GM19324 (cell line): ENCODE measurements around the gene COL9A1.

Source experiments
- ATAC-seq: cut with Tn5 transposase; IDR thresholded peaks from one replicate; pipeline ENCODE4 v1.9.1; 2021; ENCODE audit warnings: mild to moderate bottlenecking, moderate library complexity; ENCODE audit not compliant: unreplicated experiment, low FRiP score

Gene COL9A1

DNA sequence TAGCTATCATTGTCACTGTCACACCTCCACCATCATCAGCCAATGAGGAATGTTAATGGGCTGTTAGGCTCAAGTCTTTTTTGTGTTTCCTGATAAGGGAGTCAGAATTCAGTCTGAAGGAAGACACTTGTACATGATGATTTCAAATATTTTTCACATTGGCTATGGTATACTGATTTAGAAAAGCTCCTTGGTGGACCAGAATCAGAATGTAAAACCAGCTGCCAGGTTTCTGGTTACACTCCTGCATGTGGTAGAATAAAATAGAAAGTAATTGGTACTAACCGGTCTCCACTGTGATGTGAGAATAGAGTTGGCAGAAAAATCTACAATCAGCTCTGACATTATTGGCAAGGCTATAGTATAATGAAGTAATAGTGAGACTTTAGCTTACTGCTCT lies 10.7 kb downstream of the COL9A1 start:
- no peak for ATAC-seq

DNA sequence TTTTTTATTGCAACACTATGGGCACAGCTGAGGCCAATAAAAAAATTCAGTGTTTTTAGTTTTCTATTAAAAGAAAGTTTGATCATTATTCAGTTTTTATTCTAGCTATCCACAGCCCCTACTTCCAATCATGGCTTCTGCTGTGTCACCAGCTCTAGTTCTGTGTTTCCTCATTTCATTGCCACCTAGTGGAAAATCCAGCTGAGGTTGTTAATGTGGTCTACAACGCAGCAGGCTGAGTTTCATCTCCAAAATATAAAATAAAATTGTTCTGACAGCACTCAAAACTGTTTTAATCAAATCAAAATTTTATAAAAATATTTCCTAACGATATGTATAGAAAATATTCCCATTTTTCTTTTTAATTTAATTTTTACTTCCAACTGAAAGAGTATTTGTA lies 13.6 kb downstream of the COL9A1 start:
- no peak for ATAC-seq

DNA sequence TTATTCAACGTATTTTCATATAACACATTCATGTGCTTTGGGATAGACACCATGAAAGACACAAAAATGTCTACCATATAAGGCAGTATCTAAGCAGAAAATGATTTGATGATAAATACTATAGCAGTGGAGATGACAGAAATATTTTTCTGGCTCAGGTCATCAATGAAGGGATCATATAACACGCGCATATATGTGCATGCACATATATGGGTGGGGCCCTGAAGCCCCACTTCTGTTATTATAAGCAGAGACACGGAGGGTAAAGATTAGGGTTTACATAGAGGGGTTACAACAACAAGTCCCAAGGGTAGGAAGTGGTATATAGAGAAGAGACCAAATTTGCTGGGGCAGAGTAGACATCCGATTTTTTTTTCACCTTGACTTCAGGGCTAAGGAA lies 16.0 kb downstream of the COL9A1 start:
- ATAC-seq, result no peak

DNA sequence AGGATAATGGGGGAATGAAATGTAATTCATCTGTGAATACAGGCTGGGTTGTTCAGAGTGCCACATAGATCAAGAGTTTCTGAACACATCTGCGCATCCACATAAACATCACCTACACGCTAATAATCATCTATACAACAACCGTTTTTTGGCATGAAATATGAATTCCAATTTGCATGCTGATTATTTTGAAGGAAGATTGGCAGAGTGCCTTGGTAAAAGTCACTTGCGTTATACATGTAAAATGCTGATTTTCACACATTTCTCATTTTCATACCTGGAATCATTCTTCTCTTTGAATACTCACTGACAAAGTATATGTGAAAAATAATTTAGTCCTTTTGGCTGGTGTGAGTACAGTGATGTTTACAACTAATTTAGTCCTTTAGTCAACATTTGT lies 17.7 kb downstream of the COL9A1 start:
- no peak for ATAC-seq

DNA sequence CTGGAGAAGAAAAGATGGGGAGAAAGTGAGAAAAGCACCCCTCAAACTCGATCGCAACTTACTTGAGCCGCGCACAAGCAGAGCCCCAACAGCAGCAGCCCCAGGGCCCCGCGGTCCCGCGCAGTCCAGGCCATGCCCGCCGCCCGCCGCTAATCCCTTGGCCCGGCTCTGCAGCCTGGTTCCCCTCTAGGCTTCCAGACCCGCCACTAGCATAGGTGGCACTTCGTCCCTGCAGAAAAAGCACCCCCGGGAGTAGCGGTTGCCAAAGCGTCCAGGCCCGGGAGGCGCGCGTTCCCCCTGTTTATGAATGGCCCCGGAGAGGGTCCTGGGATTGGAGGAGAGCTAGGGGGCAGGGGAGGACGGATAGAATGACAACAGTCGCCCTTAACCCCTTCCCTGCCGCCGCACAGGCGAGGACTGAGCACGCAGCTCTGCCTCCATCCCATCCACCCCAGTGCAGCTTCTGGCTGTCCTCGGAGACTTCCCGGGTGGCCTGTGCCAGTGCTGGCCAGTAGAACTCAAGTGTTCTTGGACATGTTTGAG lies 19.9 kb downstream of the COL9A1 start:
- no peak for ATAC-seq

DNA sequence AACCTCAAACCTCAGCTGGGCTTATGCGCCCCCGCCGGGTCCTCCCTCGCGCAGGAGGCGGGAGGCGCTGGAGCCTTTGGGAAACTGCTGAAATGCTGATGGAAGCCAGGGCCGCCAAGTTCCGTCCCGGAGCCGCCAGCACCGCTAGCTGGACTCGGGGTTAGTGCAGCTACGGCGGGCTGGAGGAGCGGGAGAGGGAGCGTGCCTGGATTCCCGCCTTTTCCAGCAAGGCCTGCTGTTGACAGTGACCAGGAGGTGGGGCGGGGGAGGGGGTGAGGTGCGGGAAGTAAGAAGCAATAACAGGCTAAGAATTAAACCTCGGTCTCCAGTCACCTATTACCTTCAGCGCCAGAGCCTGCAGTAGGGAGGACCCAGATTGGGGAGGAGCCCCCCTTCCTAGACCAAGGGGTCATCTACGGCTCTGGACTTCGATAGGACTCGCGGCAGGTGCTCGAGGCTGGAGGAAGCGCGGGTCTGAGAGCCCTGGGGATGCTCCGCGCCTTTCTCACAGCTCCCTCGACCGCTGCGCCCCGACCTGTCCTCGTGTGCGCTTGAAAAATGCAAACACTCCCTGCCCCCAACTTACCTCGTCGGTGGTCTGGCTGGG lies 20.5 kb downstream of the COL9A1 start:
- no peak for ATAC-seq

DNA sequence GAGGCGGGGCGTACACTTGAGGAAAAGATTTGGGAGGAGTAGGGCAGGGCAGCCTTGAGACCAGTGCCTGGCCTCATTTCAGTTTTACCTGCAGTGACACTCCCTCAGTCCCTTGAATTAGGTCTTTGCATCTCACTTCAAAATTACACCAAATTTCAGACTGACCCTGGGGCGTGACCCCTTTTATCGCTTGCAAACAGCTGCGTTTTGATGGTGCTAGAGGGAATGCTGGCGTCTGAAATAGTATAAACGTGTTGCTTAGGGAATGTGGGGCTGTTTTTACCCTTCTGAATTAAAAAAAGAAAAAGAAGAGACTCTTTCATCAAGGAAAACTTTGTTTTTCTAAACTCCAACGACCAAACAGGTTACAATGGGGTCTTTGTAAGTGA lies 21.0 kb downstream of the COL9A1 start:
- ATAC-seq, result no peak

DNA sequence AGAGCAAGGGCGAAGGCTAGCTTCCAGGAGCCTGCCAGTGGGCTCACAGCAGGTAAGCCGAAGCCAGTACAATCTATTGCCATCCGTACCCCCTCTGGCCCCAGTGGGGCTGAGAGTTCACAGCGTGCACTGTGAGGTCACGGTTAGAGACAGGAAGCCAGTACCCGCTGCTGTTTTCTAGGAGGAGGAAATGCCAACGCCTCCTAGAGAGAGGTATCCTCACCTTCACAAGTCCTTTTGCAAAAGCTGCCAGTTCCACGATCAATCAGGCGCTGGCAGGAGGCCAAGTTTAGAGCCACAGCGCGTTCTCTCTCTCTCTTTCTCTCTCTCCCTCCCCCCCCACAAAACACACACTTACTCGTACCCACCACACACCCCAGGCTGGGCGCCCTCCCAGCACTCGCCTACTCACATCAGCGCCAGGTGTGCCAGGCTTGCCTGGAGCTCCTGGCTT lies 22.5 kb downstream of the COL9A1 start:
- ATAC-seq, result no peak

DNA sequence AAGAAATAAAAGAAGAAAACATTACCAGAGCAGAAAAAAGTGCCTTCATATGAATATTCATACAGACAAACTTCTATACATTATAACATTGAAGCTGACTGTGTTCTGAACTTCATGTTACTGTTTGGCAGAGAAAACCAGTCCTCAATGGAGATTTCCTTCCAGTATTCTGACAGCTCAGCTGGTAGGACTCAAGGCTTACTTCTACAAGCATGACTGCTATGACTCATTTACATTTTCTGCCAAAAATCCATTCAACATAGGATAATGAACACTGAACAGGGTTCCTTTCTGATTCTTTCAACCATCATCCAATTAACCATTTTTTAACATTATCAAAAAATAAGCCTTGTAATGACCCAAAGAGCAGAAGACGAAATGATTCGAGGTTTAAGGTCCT lies 25.4 kb downstream of the COL9A1 start:
- ATAC-seq, result no peak

DNA sequence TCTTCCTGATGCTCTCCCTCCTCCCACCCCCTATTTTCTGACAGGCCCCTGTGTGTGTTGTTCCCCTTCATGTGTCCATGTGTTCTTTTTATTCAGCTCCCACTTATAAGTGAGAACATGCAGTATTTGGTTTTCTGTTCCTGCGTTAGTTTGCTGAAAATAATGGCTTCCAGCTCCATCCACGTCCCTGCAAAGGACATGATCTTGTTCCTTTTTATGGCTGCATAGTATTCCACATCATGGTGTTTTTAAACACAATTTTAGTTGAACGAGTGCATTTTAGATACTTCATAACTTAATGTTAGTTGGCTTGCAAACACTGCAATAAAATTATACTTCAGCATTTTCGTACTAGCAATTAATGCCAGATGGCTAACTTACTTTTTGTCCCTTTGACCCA lies 28.5 kb downstream of the COL9A1 start:
- ATAC-seq, result no peak

DNA sequence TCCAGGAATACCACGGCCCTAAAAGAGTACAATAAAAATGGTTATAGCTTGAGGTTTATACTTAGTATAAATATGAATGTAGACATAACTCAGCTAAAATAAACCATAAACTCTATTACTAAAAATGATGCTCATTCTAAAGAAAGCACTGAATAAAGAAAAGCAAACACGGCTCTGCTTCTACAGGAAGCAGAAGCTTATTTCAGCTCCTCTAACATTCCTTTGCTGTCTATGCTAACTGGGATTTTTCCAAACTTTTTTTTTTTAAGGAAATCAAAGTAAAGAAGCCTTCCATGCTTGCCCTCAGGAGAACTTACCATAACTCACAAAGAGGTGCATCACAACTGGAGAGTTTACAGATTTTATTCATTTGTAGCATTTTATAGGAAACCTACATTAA lies 30.8 kb downstream of the COL9A1 start:
- no peak for ATAC-seq

DNA sequence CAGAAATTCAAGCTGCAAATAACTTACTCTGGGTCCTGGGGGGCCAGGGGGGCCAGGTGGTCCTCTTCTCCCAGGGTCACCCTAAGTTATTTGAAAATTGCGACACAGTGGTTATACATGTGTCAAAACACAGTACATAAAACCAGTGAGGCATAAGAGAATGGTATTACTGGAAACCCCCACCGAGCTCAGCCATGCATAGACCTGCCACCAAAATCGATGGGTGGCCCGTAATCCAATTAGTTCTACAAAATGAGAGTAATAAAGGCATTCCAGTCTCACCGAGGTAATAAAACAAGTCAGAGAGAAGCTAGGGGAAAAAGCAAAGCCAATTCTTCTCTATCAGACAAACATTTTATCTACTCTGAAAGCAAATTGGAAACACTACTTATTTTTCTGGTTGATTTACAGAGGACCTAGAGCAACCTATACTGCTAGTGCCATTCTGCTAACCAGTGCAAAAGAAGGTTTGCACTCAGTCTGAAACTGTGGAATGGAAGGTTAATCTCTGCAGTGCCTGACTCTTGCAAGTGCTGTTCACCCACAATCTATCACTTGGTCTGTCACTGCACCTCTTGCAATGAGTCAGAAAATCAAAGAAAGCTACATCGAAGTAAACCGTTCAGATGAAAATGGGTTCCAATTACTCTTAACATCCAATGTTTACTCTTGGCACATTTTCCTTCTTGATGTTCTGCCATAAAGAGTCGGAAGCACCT lies 32.4 kb downstream of the COL9A1 start:
- ATAC-seq, result no peak

DNA sequence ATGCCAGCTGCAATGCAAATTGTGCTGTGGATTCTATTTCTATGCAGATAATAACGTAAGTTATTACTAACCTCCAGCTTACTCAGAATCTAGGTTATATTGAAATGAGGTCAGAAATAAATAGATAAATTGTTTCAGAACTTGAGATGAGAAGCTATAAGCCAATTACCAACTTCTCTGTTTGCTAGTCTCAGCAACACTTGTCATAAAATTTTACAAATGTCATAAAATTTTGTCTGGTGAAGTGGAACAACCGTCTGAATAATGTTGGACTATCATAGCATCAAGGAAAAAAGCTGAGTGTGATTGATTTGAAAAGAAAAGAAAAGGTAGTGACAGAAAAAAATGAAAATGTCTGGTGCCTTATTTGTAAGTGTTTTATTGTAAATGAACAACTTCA lies 36.7 kb downstream of the COL9A1 start:
- no peak for ATAC-seq

DNA sequence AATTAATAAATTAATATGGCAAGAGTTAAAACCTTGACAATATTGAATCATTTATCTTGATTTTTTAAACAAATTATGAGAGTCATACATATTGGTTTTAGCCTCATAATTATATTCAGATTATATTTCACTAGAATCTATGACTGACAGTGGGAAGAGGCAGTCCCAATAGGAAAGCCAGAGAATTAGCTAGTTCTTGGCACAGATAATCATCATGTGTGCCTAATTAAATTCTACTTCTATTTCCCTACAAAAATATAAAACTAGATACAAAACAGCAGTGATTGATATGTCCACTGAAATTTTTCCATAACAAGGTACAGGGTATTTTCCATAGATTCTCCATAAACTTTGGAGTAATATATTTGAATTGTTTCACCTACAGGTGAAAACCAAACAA lies 38.6 kb downstream of the COL9A1 start:
- ATAC-seq, result no peak

DNA sequence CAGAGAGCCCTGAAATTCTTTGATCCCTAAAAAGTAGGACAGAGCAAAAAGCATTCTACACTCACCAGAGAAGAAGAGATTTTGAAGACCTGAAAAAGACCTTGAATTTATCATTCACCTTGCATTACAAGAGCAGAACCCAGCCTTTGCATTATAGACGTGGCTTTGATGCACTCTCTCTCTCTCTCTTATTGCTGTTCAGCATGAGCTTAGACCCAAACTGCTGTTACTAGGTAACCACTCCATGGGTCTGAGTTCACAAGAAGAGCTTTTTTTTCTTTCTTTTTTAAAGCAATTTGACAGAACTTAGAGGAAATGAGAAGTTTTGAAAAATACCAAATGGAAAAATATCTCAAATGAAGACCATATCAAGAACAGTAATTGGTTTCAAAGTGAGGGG lies 44.4 kb downstream of the COL9A1 start:
- ATAC-seq, result no peak

DNA sequence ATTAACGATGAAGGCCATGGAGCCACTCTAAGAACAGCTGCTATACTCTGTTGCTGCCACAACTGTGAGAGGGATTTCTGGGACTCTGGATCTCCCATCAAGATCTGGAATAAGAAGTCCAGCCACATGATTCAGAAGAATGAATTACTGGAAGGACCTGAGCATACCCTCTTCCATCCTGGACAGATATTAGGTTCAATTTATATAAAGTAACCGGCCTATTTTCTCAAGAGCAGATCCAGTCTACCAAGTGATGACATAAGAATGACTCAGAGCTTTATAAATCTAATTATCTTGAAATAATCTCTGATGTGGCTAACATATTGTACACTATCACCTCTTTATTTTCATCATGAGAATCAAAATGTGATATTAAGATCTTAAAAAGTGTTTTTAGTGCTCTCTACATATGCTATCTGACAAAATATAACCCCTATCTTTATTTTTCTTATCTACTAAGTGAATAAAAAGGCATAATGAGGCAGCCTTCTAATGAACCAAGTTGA lies 45.1 kb downstream of the COL9A1 start:
- no peak for ATAC-seq

DNA sequence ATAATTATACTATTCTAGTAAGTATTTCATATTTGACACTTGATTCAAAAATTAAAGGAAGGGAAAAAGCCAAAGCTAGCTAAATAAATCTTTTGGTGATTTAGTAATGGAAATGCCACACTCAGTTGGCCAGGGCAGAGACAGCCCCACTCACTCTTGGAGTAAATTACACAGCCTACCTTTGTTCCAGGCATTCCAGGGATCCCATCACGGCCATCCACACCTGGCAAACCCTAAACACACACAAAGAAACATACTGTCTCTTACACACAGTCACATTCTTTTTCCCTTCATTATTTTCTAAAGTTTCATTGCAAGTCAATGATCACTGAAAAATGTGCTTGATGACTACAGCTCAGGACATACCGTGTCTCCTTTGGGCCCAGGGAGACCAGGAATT lies 48.1 kb downstream of the COL9A1 start:
- no peak for ATAC-seq

DNA sequence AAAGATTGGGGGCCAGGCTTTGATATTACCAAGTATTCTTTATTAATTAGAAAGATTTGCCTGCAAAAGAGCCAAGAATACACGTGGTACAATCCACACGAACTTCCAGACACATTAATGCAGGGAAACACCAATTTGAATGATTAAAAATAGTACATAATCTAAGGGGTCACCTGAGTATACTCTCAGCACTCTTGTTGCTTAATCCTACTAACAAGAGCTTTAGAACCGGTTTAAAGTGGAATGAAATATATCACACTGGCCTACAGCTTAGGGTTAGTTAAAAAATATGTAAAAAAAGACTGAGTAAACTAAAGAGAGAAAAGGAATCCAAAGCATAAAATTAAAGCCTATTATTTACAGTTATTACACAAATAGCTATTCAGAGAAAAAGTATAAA lies 49.0 kb downstream of the COL9A1 start:
- no peak for ATAC-seq

DNA sequence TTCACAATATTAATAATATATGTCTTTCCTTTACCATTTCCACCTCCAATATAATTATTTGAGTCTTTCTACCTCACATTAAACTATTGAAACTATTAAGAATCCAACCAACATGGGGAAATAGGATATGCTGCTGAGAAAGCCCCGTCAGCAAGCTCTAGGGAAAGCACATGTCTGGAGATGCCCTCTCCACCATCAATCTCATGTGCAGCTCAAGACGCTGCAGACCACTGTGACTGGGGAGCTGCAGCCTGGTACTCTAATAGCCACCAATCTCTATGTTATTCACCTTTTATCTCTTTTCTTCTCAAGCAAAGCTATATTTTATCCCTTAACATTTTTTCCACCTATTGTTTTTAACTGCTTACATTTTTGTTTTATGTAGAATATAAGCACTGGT lies 50.3 kb downstream of the COL9A1 start:
- no peak for ATAC-seq

DNA sequence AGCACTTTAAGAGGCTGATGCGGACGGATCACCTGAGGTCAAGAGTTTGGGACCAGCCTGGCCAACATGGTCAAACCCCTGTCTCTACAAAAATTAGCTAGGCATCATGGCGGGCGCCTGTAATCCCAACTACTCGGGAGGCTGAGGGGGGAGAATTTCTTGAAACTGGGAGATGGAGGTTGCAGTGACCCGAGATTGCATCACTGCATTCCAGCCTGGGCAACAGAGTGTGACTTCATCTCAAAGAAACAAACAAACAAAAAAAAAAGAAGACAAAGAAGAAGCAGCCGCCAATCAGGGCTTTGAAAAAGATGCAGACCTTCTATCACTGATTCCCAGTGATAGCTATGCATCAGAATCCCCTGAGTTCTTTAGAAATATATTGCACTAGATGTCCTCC lies 56.8 kb downstream of the COL9A1 start:
- ATAC-seq, result no peak

DNA sequence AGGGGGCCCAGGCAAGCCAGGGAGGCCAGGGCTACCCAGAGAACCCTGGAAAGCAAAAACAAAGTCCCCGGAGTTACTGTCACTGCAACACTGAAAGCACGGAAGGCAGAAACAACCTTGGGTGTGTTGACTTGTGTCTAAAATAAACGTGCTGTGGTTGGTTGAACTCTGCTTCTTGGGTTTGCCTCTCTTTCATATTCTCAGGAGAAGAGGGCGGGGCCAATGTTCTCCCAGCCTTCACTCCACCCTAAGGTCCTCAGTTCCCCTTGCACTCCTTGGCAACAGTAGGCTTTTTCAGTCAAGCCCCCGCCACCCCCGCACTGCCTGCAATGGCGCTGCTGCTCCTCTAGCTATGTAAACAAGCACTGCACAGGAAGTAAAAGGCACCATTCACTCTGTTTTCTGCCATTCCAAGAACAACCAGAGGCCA lies 60.9 kb downstream of the COL9A1 start:
- no peak for ATAC-seq

DNA sequence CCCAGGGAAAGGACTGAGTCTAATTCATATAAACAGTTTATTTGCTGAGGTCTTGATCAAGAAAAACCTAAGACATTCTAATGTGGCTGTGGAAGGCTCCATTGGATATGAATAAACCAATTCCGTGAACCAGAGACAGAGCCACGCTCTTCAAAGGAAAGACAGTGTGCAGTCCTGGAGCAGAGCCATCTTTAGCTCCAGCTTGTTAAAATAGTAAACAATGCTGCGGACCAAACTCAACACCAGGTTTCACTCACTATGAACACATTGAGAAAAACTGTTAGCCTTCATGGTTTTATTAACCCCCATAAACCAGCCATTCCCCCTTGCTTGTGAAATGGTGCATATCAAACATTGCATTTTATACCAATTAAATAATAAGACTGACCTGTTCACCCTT lies 61.9 kb downstream of the COL9A1 start:
- ATAC-seq, result no peak
